ENCODE results near the gene CLEC4D.

Gene CLEC4D

DNA sequence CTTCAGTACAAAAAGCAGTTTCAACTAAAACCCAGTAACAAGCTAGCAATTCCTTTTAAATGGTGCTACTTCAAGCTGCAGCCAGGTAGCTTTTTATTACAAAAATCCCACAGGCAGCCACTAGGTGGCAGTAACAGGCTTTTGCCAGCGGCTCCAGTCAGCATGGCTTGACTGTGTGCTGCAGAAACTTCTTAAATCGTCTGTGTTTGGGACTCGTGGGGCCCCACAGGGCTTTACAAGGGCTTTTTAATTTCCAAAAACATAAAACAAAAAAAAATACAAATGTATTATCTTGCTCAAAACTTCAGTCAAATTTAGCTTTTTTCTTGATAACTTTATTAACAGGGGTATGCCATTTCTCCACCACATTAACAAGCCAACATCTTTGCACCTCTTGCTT lies 31.0 kb downstream of the CLEC4D start:
- Histone ChIP-seq H3K36me3 (replicated peaks in 1 of 2; ENCODE audit: control insufficient read depth in 2 of 2, insufficient read depth in 2 of 2, low read length in 2 of 2) (no peaks in the 10 kb centered on the region), H2AFZ (ENCODE audit: low read length) (no peak overlapping the region), H3K23ac (ENCODE audit: low read depth, low read length, poor library complexity) (no peak overlapping the region), H3K4me1 (ENCODE audit: control insufficient read depth in 2 of 2, insufficient read depth in 1 of 2, low read depth in 1 of 2, low read length in 2 of 2) (no peaks in the 10 kb centered on the region), H3K4me3 (ENCODE audit: low read length in 2 of 2) (no peak overlapping the region), H2BK5ac (ENCODE audit: low read length) (no peak overlapping the region), H3K27ac (replicated peaks; ENCODE audit: low read length) (no peak overlapping the region), H3K18ac (ENCODE audit: low read length) (no peak overlapping the region), H2BK120ac (ENCODE audit: low read depth, low read length) (no peak overlapping the region), H2AK5ac (ENCODE audit: low read depth, low read length) (no peak overlapping the region), H3K27me3 (ENCODE audit: control insufficient read depth in 3 of 3, insufficient read depth in 3 of 3, low read depth in 1 of 3, low read length in 3 of 3) (no peaks in the 10 kb centered on the region), H3K9ac (ENCODE audit: low read depth, low read length, poor library complexity) (no peak overlapping the region), H4K91ac (ENCODE audit: low read depth, low read length, poor library complexity) (no peak overlapping the region), H3K4me2 (ENCODE audit: insufficient read depth, low read length, poor library complexity, severe bottlenecking) (no peak overlapping the region), H2BK12ac (ENCODE audit: low read length) (no peak overlapping the region), H3K9me3 (replicated peaks in 1 of 2; ENCODE audit: control insufficient read depth in 2 of 2, insufficient read depth in 1 of 2, low read depth in 1 of 2, low read length in 2 of 2) (no peaks in the 10 kb centered on the region), H3K79me1 (ENCODE audit: low read depth, low read length) (no peaks in the 10 kb centered on the region), H3K4ac (ENCODE audit: low read length) (no peak overlapping the region), H4K8ac (ENCODE audit: low read depth, low read length) (no peak overlapping the region), H2BK15ac (ENCODE audit: low read length) (no peak overlapping the region), H3K14ac (ENCODE audit: low read length) (no peak overlapping the region)
- peak; percentile 70 for DNase-seq (ENCODE audit: low spot score)
- WGBS, 2 donors (ENCODE audit: extremely low coverage in 2 of 2, insufficient read length in 2 of 2, insufficient replicate concordance in 1 of 2), result no CpG with 5 or more reads among the region's 3 CpGs

DNA sequence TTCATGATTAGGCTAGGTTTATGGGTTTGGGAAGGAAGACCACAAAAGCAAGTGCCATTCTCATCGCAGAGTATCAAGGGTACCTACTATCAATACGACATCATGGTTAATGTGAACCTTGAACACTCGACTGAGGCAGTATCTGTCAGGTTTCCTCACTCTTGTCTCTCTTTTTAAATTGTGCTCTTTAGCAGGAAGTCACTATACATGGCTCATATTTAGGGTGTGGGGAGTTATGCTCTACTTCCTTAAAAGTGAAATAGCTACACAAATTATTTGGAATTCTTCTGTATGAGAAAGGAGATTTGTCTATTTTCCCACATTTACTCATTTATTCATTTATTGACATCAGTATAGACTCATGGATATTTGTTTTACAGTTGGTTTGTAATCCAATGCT lies 33.3 kb downstream of the CLEC4D start:
- Histone ChIP-seq H2AK5ac (ENCODE audit: low read depth, low read length) (no peak overlapping the region), H4K91ac (ENCODE audit: low read depth, low read length, poor library complexity) (no peak overlapping the region), H3K79me1 (ENCODE audit: low read depth, low read length) (no peaks in the 10 kb centered on the region), H3K9me3 (replicated peaks in 1 of 2; ENCODE audit: control insufficient read depth in 2 of 2, insufficient read depth in 1 of 2, low read depth in 1 of 2, low read length in 2 of 2) (no peaks in the 10 kb centered on the region), H3K4me2 (ENCODE audit: insufficient read depth, low read length, poor library complexity, severe bottlenecking) (no peak overlapping the region), H2BK120ac (ENCODE audit: low read depth, low read length) (no peak overlapping the region), H3K27me3 (ENCODE audit: control insufficient read depth in 3 of 3, insufficient read depth in 3 of 3, low read depth in 1 of 3, low read length in 3 of 3) (no peaks in the 10 kb centered on the region), H3K23ac (ENCODE audit: low read depth, low read length, poor library complexity) (no peak overlapping the region), H2AFZ (ENCODE audit: low read length) (no peak overlapping the region), H2BK15ac (ENCODE audit: low read length) (no peak overlapping the region), H3K18ac (ENCODE audit: low read length) (no peak overlapping the region), H3K36me3 (replicated peaks in 1 of 2; ENCODE audit: control insufficient read depth in 2 of 2, insufficient read depth in 2 of 2, low read length in 2 of 2) (no peaks in the 10 kb centered on the region), H3K27ac (replicated peaks; ENCODE audit: low read length) (no peak overlapping the region), H3K4me1 (ENCODE audit: control insufficient read depth in 2 of 2, insufficient read depth in 1 of 2, low read depth in 1 of 2, low read length in 2 of 2) (no peaks in the 10 kb centered on the region), H4K8ac (ENCODE audit: low read depth, low read length) (no peak overlapping the region), H3K4ac (ENCODE audit: low read length) (no peak overlapping the region), H3K9ac (ENCODE audit: low read depth, low read length, poor library complexity) (no peak overlapping the region), H3K4me3 (ENCODE audit: low read length in 2 of 2) (no peak overlapping the region), H2BK5ac (ENCODE audit: low read length) (no peak overlapping the region), H2BK12ac (ENCODE audit: low read length) (no peak overlapping the region), H3K14ac (ENCODE audit: low read length) (no peak overlapping the region)
- WGBS, 2 donors (ENCODE audit: extremely low coverage in 2 of 2, insufficient read length in 2 of 2, insufficient replicate concordance in 1 of 2), result no CpG with 5 or more reads among the region's 3 CpGs
- DNase-seq (ENCODE audit: low spot score), result no peak

DNA sequence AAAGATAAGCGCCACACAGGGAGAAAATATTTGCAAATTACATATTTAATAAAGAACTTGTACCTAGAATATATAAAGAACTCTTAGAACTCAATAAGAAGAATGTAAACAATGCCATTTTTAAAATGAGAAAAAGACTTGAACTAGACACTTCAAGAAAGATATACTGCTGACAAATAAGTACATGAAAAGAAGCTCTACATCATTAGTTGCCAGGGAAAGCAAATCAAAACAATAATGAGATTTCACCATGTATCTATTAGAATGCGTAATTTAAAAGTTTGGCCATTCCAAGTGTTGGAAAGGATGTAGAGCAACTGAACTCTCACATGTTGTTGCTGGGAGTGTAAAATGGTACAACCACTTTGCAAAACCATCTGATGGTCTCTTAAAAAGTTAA lies 34.3 kb downstream of the CLEC4D start:
- Histone ChIP-seq H3K27me3 (ENCODE audit: control insufficient read depth in 3 of 3, insufficient read depth in 3 of 3, low read depth in 1 of 3, low read length in 3 of 3) (no peaks in the 10 kb centered on the region), H3K23ac (ENCODE audit: low read depth, low read length, poor library complexity) (no peak overlapping the region), H3K79me1 (ENCODE audit: low read depth, low read length) (no peaks in the 10 kb centered on the region), H3K4me3 (ENCODE audit: low read length in 2 of 2) (no peak overlapping the region), H3K4me2 (ENCODE audit: insufficient read depth, low read length, poor library complexity, severe bottlenecking) (no peak overlapping the region), H3K9me3 (replicated peaks in 1 of 2; ENCODE audit: control insufficient read depth in 2 of 2, insufficient read depth in 1 of 2, low read depth in 1 of 2, low read length in 2 of 2) (no peaks in the 10 kb centered on the region), H2BK15ac (ENCODE audit: low read length) (no peak overlapping the region), H2BK12ac (ENCODE audit: low read length) (no peak overlapping the region), H3K18ac (ENCODE audit: low read length) (no peak overlapping the region), H2AFZ (ENCODE audit: low read length) (no peak overlapping the region), H3K9ac (ENCODE audit: low read depth, low read length, poor library complexity) (no peak overlapping the region), H3K4ac (ENCODE audit: low read length) (no peak overlapping the region), H2BK120ac (ENCODE audit: low read depth, low read length) (no peak overlapping the region), H2AK5ac (ENCODE audit: low read depth, low read length) (no peak overlapping the region), H4K8ac (ENCODE audit: low read depth, low read length) (no peak overlapping the region), H2BK5ac (ENCODE audit: low read length) (no peak overlapping the region), H3K36me3 (replicated peaks in 1 of 2; ENCODE audit: control insufficient read depth in 2 of 2, insufficient read depth in 2 of 2, low read length in 2 of 2) (no peaks in the 10 kb centered on the region), H4K91ac (ENCODE audit: low read depth, low read length, poor library complexity) (no peak overlapping the region), H3K4me1 (ENCODE audit: control insufficient read depth in 2 of 2, insufficient read depth in 1 of 2, low read depth in 1 of 2, low read length in 2 of 2) (no peaks in the 10 kb centered on the region), H3K27ac (replicated peaks; ENCODE audit: low read length) (no peak overlapping the region), H3K14ac (ENCODE audit: low read length) (no peak overlapping the region)
- no CpG with 5 or more reads among the region's 2 CpGs for WGBS, 2 donors (ENCODE audit: extremely low coverage in 2 of 2, insufficient read length in 2 of 2, insufficient replicate concordance in 1 of 2)
- DNase-seq (ENCODE audit: low spot score), result no peak

DNA sequence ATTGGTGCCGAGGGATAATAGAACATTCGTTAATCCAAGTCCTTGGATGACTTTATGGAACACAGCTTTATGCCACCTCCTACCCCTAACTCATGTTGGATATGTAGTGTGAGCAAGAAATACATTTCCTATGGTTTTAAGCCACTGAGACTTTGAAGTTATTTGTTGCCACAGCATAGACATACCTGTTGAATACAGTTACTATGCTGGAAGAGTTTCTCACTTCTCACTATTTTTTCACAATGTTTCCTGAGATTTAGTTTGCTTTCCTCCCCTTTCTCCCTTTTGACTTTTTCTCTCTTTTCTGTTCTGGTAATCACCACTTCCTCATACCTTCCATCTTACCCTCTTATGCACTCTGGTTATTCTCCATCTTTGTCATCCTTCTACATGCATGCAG lies 34.9 kb downstream of the CLEC4D start:
- no peak overlapping the region for H2BK5ac ChIP-seq (ENCODE audit: low read length)
- no peak overlapping the region for H3K4ac ChIP-seq (ENCODE audit: low read length)
- no peak overlapping the region for H2AK5ac ChIP-seq (ENCODE audit: low read depth, low read length)
- no peaks in the 10 kb centered on the region for H3K4me1 ChIP-seq (ENCODE audit: control insufficient read depth in 2 of 2, insufficient read depth in 1 of 2, low read depth in 1 of 2, low read length in 2 of 2)
- H3K36me3 ChIP-seq (replicated peaks in 1 of 2; ENCODE audit: control insufficient read depth in 2 of 2, insufficient read depth in 2 of 2, low read length in 2 of 2), result no peaks in the 10 kb centered on the region
- no peaks in the 10 kb centered on the region for H3K9me3 ChIP-seq (replicated peaks in 1 of 2; ENCODE audit: control insufficient read depth in 2 of 2, insufficient read depth in 1 of 2, low read depth in 1 of 2, low read length in 2 of 2)
- H3K9ac ChIP-seq (ENCODE audit: low read depth, low read length, poor library complexity), result no peak overlapping the region
- H3K4me3 ChIP-seq (ENCODE audit: low read length in 2 of 2), result no peak overlapping the region
- no peak overlapping the region for H4K8ac ChIP-seq (ENCODE audit: low read depth, low read length)
- no peak overlapping the region for H2AFZ ChIP-seq (ENCODE audit: low read length)
- H3K27ac ChIP-seq (replicated peaks; ENCODE audit: low read length), result no peak overlapping the region
- H3K18ac ChIP-seq (ENCODE audit: low read length), result no peak overlapping the region
- H3K14ac ChIP-seq (ENCODE audit: low read length), result no peak overlapping the region
- H3K79me1 ChIP-seq (ENCODE audit: low read depth, low read length), result no peaks in the 10 kb centered on the region
- no peak overlapping the region for H3K23ac ChIP-seq (ENCODE audit: low read depth, low read length, poor library complexity)
- no peaks in the 10 kb centered on the region for H3K27me3 ChIP-seq (ENCODE audit: control insufficient read depth in 3 of 3, insufficient read depth in 3 of 3, low read depth in 1 of 3, low read length in 3 of 3)
- no peak overlapping the region for H4K91ac ChIP-seq (ENCODE audit: low read depth, low read length, poor library complexity)
- no peak for DNase-seq (ENCODE audit: low spot score)
- no CpG with 5 or more reads among the region's 2 CpGs for WGBS, 2 donors (ENCODE audit: extremely low coverage in 2 of 2, insufficient read length in 2 of 2, insufficient replicate concordance in 1 of 2)
- no peak overlapping the region for H2BK120ac ChIP-seq (ENCODE audit: low read depth, low read length)
- H3K4me2 ChIP-seq (ENCODE audit: insufficient read depth, low read length, poor library complexity, severe bottlenecking), result no peak overlapping the region
- no peak overlapping the region for H2BK12ac ChIP-seq (ENCODE audit: low read length)
- no peak overlapping the region for H2BK15ac ChIP-seq (ENCODE audit: low read length)

All from neuronal stem cell (in vitro differentiated cells).